HG02798 (cell line): Measurements from ENCODE around the gene ARHGDIG.
"Not testable (repeated sequence)": the region's sequence is repeated elsewhere in the genome, so short reads cannot be mapped to it uniquely, and the experiment has no call there.

Source experiments
- ATAC-seq: cut with Tn5 transposase; IDR thresholded peaks from one replicate; pipeline ENCODE4 v1.9.1; 2021; ENCODE audit warnings: mild to moderate bottlenecking; ENCODE audit not compliant: unreplicated experiment, poor library complexity

Gene ARHGDIG

DNA sequence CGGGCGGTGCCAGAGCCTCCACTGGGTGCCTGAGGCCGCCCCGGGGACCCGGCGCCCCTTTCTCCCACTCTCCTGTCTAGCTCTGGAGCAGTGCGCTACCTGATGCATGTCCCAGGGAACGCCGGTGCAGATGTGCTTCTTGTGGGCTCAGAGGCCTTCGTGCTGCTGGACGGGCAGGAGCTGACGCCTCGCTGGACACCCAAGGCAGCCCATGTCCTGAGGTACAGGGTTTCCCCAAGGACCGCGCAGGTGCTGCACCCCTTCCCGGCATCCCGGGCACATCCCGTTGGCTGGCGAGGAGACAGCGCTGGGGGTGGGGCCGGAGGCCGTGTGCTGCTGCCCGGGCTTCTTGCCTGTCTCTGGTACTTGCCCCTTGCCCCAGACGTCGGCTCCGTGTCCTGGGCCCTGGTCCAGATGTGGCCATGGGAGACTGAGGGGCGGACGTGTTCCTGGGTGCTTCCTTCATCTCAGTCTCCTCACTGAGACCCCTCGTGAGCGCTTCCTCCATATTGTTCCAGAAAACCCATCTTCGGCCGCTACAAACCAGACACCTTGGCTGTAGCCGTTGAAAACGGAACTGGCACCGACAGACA is 17.1 kb upstream of the ARHGDIG start:
- ATAC-seq = no peak

DNA sequence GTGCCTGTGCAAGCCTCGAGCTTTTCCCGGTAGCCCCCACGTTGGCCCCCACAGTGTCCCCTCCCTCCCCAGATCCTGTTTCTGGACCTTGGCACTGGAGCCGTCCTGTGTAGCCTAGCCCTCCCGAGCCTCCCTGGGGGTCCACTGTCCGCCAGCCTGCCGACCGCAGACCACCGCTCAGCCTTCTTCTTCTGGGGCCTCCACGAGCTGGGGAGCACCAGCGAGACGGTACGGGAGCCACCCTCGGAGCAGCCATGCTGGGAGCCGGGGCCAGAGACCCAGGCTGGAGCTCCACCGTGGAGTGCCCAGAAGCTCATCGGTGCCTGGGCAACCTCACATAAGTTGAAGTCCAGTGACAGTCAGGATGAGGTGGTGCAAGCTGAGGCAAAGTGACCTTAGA is 16.4 kb upstream of the ARHGDIG start:
- no peak for ATAC-seq

DNA sequence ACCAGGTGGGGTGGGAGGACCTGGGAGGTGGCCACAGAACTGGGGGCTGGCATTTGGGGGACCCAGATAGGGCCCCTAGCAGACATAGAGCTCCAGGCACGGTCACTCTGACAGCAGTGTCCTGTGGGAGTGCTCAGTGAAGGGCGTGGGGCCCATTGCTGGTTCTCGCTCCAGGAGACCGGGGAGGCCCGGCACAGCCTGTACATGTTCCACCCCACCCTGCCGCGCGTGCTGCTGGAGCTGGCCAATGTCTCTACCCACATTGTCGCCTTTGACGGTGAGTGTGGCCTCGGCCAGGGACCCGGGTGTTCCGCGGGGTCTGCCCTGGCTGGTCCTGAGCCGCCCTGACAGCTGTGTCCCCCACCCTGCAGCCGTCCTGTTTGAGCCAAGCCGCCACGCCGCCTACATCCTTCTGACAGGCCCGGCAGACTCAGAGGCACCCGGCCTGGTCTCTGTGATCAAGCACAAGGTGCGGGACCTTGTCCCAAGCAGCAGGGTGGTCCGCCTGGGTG is 15.9 kb upstream of the ARHGDIG start:
- ATAC-seq = no peak

DNA sequence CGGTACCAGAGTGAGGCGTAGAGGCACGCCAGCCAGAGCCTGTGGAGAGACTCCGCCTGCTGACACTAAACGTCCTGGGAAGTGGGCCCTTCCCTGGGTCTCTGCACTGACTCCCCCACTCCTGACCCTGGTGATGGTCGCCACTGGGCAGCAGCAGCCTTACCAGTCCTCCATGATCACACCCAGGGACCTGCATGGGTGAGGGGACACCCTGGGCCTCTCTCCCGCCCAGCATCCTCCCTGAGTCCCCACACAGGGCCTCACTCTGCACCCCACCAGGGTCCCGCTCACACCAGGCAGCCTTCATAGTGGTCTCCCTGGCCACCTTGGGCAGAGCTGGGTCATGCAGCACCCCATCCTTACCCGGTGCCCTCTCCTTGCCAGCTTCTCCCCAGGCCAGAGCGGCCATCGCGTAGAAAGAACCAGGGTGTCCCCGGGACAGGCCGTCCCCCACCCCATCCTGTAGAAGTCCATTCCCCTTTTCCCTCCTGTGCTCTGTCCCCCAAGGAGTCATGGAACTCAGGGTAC is 15.3 kb upstream of the ARHGDIG start:
- ATAC-seq = no peak

DNA sequence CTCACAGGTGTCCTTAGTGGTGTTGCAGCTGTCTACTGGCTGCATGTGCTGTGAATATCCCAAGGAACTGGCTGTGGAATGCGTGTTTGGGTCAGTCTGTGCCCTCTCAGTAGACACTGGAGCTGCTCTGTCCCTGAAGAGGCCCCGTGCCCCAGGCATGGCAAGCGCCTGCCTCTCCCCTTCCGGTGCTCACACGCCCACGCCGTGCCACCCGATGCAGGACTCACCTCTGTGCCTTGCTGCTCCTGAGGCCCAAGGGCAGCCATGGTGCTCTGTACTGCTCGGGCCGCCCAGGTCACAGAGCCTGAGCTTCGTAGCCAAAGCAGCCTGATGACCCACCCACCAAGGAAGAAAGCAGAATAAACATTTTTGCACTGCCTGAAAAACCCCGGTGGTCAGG is 14.7 kb upstream of the ARHGDIG start:
- no peak for ATAC-seq

DNA sequence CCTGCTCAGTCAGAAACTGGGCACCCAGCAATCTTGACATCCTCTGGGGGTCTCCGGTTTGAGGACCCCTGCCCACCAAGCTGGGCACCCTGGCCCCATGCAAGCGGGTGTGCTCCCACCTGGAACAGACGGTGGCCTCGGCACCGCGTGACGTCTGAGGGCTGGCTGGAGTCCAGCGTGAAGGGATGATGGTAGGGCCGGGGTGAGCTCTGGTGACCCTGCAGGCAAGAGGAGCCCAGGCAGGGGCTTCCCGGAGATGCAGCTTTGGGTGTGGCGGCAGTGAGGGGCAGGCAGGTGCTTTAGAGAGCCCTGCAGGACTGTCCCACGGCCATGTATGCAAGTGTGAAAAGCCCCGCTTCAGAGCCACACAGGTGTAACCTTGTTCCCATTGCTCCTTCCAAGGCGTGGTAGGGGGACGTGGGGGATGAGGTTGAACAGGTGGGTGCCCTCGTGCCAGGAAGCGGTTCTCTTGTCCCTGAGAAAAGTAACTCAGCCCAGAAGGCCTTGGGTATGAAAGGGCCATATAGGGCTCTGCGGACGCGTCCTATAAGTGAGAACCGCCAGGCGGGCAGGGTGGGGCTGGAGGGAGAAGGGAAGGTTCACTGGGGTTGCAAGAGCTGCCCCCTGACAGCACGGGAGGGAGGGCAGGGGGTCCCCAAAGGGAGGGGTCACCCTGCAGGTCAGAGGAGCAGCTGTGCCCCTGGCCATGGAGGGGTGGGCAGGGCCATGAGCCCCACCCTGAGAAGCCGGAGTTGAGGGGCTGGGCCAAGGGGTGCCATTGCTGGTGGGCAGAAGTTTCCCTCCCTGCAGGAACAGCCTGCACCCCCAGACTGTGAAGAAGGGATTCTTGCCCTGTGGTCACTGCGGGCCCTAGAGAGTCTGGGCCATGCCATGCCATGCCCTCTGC is 13.9 kb upstream of the ARHGDIG start:
- ATAC-seq = no peak

DNA sequence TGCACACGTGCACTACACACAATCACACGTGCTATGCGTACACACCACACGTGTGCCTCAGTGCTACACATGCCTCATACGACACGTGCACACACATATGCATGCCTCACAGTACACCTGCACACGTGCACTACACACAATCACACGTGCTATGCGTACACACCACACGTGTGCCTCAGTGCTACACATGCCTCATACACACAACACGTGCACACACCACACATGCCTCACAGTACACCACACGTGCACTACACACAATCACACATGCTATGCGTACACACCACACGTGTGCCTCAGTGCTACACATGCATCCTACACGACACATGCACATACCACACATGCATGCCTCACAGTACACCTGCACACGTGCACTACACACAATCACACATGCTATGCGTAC is 12.8 kb upstream of the ARHGDIG start:
- ATAC-seq = not testable (repeated sequence)

DNA sequence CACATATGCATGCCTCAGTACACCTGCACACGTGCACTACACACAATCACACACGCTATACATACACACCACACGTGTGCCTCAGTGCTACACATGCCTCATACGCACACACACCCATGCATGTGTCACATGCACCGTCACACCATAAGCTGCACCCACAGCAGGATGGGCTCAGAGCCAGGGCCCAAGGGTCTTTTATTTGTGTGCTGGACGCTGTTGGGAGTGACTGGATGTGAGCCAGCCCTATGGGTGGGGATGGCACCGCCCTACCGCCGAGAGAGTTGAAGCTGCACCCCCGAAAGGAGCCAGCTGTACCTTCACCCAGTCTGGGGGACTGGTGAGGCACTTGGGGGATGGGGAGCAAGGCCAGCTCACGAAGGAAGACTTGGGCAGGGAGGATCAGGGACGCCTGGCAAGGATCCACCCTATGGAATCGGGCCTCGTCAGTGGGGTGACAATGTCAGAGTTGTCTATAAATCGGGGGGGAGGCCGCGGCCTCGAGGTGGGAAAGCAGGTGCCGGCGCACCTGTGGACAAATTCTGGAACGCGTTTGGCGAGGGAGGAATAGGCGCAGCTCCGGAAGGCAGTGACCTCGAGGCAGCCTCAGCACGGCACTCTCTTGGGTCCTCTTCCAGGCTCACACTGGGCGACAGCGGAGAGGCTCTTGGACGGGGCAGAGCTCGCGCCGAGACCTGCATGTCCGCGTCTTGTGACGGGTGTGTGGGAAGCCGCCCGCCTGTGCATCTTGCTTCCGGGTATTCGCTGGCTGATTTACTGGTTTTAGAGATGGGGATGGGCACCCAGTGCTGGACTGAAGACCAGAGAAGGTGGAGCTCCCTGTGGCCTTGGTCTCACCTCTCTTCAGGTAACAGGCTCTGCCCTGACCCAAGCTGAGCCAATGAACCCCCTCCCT is 12.0 kb upstream of the ARHGDIG start:
- no peak for ATAC-seq

DNA sequence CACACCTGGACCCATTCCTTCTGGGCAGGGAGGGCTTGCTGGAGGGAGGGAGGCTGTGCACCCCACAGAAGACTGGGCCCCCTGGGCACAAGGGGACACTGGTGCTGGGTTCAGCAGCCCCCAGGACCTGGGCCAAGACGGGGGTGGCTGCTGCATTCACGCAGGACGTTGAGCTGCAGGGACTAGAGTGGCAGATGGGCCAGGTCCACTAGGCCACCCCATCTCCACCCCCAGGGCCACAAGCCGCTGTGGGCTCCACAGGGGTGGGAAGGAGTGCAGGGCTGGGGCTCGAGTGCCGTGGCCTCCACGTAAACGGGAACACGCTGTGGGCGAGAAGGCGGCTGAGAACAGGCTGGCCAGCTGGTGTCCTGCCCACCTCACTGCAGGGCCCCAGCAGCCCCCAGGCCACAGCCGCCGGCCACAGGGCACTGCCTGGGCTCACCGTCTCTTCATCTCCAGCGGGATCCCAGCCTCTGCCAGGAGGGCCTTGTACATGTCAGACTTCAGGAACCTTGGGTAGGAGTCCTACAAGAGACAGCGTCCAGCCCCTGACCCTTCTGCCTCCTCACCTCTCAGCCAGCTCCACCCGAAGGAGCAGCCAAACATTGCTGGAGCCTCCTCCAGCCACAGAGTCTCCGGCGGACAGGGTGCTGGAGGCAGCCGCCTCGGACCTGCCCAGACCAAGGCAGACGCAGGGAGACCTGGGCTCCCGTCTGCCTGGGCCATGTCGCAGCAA is 11.2 kb upstream of the ARHGDIG start:
- no peak for ATAC-seq

DNA sequence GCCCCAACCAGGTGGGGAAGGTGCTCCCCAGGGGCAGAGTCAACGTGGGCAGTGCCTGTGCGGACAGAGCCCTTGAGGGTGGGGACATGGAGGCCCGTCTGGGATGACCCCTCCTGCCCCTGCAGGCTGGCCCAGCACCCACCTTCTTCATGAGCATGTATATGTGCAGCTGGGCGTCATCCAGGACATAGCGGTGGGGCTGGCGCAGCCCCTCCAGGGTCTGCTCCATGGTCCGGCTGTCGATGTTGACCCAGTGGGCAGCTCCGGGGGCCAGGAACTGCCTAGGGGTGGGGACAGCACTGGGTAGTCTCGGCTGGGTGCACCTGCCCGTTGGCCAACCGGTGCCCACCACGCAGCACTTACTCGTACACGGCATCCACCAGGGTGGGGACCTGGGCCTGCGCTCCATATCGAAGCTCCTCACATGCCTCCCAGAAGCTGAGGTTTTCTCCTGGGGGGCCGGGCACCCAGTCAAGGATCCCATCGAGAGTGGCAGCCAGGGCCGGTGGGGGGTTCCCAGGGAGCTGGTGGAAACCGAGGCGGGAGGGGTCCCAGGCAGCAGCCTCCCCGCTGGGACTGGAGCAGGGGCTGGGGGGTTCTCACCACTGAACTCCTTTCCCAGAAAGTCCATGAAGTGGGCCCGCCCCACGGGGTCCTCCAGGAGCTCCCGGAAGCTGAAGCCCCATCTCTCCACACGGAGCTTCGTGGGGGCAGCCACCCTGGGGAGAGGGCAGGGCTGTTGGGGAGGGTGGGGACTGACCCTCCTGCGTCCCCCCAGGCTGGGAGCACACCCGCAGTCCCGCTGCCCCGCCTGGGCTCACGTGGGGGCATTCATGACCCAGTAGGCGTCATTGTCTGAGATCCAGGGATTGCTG is 9.8 kb upstream of the ARHGDIG start:
- ATAC-seq = no peak

DNA sequence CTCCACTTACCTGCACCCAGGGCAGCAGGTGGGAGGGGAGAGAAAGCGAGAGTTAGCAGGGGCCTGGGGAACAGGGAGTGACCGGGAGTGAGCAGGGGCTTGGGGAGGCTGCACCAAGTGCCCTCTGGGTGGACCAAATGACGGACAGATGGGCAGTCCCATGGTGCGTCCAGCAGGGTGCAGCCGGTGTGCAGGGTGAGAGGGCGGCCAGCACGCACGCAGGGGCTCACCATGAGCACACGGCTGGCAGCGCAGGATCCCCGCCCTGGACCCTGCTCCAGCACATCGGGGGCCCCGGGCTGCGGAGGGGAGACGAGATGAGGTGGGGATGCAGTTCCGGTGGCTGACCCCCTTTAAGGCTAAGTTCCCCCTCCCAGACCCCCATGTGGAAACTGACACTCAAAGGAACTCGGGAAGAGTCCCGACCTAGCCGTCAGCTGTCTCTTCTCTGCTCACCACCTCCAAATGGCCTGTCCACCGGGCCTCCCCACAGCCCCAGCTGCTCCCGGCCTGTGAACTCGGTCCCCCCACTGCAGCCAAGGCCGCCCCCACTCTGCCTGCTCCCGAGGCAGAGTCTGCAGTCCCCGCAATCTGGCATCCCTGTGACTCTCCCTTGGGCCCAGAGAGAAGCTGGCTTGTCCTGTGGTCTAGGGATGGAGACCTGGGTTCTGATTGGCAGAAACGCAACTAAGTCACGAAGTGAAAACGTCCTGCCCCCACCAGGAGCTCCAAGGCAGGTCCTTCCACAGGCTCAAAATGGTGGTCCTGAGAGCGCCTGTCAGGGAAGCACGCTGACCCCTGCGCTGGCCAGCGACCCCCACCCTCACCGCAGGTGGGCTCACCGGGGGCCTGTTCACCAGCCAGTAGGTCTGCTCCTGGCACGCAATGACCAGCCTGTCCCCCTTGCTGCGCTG is 7.5 kb upstream of the ARHGDIG start:
- no peak for ATAC-seq

DNA sequence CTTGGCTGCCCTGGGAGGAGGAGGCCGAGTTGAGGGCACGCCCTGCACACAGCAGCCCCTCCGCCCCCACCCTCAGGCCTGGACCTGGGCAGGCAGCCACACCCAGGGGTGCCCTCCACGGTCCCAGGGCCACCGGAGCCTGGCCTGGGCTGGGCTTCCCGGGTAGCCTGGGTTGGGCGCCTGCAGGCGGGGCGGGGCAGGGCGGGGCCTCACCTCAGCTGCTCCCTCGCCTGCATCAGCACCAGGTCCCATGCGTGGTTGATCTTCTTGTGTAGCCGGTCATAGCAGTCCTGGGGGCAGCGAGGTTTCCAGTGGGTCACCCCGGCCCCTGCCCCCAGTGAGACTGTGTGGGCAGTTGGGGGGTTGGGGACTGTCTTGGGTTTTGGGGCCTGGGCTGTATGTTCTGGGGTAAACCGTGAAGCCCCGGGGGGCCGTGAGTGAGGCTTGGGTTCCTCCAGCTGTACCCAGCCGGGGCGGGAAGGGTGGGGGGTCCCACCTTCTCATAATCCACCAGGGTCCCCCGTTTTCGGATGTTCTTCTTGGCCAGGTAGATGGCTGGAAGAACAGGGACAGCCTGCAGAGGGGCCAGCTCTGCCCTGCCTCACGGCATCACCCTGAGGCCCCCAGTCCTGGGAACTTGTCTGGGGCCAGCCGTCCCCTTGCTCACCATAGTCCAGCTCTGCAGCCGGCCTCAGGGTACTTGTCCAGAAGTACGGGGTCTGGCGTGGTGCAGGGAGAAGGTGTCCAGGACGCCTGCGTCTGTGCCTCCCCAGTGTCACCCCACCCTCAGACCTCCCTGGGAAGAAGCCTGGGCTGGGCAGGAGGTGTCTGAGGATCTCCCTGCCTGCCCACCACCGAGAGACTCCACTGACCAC is 6.6 kb upstream of the ARHGDIG start:
- no peak for ATAC-seq

DNA sequence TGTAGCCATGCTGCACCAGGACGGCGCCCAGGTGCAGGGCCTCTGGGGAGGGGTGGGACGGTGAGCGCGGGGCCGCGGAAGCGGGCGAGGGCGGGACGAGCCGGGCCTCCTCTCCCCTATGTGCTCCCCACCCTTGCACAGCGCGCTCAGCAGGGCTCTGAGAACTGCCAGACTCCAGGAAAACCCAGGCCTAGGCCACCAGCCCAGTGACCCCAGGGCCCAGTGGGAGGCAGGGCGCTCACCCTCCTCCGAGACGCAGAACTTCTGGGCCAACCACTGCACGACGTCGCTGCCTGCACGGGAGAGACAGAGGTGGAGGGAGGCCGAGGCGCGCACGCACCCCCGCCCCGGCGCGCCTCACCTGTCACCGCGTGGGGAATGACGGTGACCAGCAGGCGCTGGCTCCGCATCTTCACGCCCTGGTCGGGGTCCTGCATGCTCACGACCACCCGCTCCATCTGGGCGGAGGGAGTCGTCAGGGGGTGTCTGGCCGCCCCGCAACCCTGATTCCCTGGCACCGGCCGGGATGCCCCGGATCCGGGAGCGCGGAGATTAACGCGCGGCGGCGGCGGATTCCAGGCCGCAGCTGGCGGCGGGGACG is 5.2 kb upstream of the ARHGDIG start:
- no peak for ATAC-seq

DNA sequence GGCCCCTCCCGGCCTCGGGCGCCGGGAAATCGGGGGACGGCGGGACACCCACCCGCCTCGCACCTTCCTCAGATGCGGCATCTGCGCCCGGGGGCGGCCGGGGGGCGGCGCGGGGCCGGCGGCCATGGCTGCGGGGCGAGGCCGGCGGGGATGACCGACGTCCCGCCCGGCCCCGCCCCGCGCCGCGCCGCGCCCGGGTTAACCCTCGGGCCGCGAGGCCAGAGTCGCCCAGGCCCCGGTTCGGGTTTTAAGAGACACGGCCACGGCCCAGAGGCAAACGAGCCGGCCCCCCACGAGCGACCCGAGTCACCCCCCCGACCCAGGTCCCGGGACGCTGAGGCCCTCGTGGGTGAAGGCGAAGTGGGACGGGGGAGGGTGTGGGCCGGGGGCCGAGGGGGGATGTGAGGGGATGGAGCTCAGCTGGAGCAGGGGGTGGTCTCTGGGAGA is 4.6 kb upstream of the ARHGDIG start, which contains the start of gene RGS11:
Gene RGS11, minus strand, starts transcription at position 159 of the 447 bp plus-strand sequence. Its CDS starts 33 bp downstream, at position 126.
- no peak for ATAC-seq

DNA sequence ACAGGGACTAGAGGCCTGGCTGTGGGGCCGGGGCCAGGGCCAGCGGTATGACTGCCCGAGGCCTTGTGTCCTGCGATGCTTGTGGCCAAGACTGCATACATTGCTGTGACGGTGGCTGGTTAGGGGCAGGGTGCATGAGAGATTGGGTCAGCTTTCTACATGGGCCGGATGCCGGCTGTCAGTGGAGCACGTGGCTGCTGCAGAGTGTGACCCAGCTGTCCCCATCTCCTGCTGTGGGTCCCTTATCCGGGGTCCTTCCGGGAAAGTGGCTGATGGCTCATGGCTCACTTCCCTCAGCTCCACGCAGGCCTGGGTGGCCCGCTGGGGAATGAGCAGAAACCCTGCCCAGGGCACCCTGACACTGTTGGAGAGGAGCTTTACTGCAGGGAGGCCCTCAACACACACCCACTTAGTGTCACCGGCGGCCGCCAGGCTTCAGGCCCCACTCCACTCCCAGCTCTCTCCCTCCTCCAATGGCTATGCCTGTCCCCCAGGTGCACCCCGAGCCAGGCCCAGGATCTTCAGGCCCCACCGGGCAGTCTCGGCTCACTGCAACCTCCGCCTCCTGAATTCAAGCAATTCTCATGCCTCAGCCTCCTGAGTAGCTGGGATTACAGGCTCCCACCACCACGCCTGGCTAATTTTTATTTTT is 3.8 kb upstream of the ARHGDIG start:
- no peak for ATAC-seq

DNA sequence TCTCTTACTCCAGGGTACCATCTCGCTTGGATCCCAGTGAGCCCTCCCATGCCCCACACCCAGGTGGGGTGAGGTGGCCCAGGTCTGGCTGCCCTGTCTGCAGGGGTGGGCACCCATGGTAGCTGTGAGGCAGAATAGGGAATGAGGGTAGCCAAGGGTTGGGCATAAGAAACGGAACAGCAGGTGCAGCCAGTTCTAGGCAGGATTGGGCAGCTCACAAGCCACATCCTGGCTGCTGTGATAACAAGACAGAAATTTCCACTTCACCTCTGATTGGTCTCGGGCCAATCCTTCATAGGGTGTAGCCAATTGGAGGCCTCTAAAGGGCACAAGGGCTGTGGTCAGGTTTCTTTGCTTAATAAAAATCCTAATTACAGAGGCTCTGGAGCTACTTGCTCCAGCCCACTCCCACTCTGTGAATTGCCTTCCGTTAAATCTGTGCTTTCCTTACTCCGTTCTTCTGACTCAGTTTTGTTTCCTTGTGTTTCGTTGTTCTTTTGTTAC is 1.5 kb upstream of the ARHGDIG start:
- ATAC-seq = no peak
